Heart left ventricle (tissue), 13 donors: Measurements from ENCODE around the gene CDH5.

Experiments
- CTCF ChIP-seq, 12 donors: fragments of 200-600 bp; sonication (generic) in 4 of 12; IDR thresholded peaks; one replicate each; pipeline versions ENCODE4 v1.5.0 to v1.8.0; 2018 to 2022; ENCODE audit warnings: antibody characterized with exemption in 12 of 12, mild to moderate bottlenecking in 5 of 12
- POLR2A ChIP-seq, 2 donors: fragments of 450-650 bp; IDR thresholded peaks; one replicate each; pipeline ENCODE4 v1.6.1; 2017; ENCODE audit warnings: antibody characterized with exemption in 2 of 2, mild to moderate bottlenecking in 2 of 2, moderate library complexity in 2 of 2
- donor health status: ischemic (EF 13 %, LVEDD 7.1; RV severe dilation, severe dysfunction).
- donor health status: DM: no; HTN: yes; CAD: no.
- donor health status: DM: no; HTN: no; CAD: no.
- donor health status: ischemic (EF 25% LVEDD 6.9; RV normal size, moderate dysfunction).
- donor health status: ischemic (EF 25% LVEDD 5.7; RV mildly dilated, moderate dysfunction).
- donor health status: ischemic (EF 35%, LVEDD 5.7; RV mildly dilated, moderate dysfunction).
- donor health status: nonischemic (EF 11% LVEDD 7.7; RV severe dilation, severe dysfunction).
- donor health status: DM: yes; HTN: yes; CAD: no.
- donor health status: PGD.
- donor health status: ischemic (EF 29% LVEDD 5.4; RV normal size, mild dysfunction).
- donor health status: nonischemic (EF 23%, LVEDD 6.1; RV moderate dilation, normal function).

DNA sequence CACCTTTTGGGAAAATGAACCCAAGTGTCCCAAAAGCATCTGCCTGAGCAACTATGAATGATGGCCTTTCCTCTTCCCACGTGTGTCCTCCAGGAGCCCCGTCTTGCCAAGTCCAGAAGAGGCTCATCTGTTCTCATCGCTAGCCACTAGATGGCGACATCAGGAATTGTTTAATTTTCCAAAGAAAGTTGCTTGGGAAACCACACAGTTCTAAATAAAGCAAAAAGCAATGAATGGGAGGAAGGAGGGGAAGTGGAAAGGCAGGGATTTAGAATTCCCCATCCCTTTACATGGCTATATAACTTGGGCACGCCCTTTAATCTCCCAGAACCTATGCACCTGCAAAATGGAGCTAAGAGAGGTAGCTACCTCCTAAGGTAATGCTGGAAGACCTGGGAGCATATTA, 9.0 kb upstream of the CDH5 start:
- TF ChIP-seq CTCF (IDR thresholded peaks at IDR 0.05) (peak; percentile 61 to 83 (median 77)), POLR2A (IDR thresholded peaks at IDR 0.05) (no peak)
